ENCODE results near the gene RSPH10B2.
"Not testable (repeated sequence)": the region's sequence is repeated elsewhere in the genome, so short reads cannot be mapped to it uniquely, and the experiment has no call there.

The RSPH10B2 gene

DNA sequence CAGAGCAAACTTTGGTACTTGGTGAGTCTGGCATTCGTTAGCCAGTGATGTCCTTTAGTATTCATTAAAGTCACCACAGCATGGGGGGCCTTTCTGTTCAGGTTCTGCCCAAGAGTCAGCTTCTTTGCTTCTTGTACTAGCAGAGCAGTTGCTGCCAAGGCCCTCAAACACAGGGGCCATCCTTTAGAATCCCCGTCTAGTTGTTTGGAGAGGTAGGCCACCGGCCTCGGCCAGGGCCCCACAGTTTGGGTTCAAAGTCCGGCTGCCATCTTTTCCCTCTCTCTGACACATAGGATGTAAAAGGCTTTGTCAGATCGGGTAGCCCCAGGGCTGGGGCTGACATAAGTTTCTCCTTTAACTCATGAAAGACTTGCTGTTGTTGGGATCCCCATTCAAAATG is 89.8 kb downstream of the RSPH10B2 start:
- DNase-seq: not testable (repeated sequence)

DNA sequence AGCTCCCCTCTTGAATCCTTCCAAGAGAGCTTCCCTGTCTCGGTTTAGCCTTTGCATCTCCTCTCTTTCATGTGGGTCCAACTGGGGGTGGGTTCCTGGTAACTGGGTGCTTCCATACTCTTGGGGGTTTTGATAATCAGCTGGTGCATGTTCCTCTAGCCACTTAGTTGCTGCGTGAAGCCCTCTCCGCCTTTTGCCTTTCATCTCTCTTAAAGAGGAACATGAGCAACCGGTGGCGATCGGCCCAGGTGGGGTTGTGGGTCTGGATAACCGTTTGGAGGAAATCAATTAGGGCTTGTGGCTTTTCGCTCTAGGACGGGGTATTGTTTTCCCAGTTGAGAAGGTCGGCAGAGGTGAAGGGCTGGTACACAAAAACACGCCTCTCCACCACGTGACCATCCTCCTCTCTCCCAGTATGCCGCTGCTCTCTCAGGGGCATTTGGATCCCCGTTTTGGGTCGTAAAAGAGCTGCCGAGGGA is 92.1 kb downstream of the RSPH10B2 start:
- not testable (repeated sequence) for DNase-seq

- not testable (repeated sequence) for DNase-seq
Measured at GRCh38 chr7:6847751-6848150, 93.8 kb downstream of the RSPH10B2 start.
